Raji (cell line): ENCODE results near the gene PTPRK.

Experiments
- POLR2A ChIP-seq: IDR thresholded peaks from 2 replicates; pipeline ENCODE4 v1.6.1; 2011; ENCODE audit warnings: low read depth, low read length, control low read depth; ENCODE audit not compliant: insufficient read depth

The PTPRK gene

DNA sequence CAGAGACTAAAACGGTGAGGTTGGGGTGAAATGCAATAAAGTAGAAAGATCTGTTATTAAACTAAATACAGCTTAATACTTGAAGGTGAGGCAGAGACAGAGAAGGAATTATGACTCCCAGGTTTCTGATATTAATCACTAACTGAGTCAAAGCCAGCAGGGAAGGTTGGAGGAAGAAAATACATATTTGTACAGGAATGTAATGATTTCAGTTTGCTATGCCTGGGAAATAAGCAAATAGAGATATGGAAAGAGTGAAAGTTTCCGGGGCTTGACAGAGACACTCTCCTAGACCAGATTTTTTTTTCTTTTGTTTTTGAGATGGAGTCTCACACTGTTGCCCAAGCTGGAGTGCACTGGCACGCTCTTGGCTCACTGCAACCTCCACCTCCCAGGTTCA, 76.8 kb downstream of the PTPRK start:
- TF ChIP-seq POLR2A = no peak

DNA sequence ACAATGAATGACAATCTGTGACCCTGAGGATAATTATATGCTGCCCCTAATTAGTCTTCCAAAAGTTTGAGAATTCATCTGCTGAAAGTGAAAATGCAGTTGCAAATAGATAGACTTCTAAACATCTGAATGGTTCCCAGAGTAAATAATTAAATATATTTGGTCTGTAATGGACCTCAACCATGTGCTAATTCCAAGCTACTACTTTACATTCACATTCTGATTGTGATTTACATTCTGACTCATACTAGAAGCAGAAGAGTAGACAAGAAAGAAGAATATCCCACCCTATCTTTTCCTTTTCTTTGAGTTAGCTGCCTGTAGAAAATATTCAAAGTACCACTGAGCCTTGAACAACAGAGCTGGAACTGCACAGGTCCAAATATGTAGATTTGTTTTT, 80.8 kb downstream of the PTPRK start:
- no peak for TF ChIP-seq POLR2A

DNA sequence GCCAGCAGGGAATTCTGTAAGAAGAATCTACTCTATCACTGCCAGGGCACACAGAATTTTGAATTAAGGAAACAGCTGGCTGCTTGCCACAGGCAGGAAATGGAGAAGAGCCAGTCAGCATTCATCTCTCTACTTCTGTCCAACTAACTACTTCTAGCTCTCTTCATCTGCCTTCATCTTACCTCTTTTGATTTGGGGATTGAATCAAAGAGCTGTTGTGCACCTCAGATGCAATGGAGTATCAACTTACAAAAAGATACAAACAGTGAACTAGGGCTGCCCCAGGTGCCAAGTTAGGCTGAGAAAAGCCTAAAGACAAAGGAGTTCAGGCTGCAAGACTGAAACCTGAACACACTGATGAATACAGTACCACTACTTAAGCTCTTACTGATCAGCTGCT, 82.0 kb downstream of the PTPRK start:
- TF ChIP-seq POLR2A = no peak

DNA sequence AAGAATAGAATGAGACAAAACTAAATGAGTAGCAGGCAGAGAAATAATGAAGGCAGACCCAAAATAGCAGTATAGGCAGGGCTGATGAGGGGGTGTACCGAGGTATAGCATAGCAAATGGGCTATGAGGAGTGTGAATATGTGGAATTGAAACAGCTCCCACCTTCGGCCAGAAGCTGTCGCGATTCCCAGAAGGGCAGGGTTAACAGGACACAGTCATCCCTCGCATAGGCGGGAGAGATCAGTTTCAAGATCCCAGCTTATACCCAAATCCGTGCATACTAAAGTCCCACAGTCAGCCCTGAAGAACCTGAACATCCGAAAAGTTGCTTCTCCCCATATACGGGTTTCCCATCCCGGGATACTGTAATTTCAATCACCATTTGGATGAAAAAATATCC, 82.7 kb downstream of the PTPRK start:
- TF ChIP-seq POLR2A = no peak

DNA sequence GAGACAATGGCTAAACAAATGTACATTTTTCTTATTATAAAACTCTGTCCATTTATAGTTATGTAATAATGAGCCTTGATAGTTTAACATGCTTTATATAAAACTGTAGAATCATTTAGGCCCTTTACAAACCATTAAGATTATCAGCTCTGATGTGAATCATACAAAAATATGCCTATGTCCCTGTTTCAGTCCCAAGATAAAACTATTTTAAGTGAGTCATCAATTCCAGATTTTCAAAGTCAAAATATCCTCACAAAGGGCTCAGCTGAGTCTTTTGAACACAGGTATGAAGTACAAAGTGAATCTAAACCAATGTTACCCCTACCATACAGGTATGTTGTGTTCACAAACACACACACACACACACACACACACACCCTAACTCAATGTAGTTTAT, 88.0 kb downstream of the PTPRK start:
- TF ChIP-seq POLR2A = no peak

DNA sequence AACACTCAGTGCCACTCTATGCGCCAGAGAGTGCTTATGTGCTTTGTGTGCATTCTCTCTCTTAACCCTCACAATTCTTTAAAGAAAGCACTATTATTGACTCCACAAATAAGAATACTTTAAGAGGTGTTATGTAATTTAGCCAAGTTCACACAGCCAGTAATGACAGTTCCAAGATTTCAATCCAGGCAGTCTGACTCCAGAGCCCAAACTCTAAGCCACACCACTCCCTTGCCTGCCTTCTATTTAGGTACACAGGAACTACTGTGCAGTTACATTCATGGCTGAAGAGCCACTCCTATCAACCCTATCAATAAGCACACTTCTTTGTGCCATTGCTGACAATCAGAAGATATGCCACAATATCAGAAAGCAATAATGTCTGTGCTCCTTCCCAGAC, 93.3 kb downstream of the PTPRK start:
- TF ChIP-seq POLR2A = no peak

DNA sequence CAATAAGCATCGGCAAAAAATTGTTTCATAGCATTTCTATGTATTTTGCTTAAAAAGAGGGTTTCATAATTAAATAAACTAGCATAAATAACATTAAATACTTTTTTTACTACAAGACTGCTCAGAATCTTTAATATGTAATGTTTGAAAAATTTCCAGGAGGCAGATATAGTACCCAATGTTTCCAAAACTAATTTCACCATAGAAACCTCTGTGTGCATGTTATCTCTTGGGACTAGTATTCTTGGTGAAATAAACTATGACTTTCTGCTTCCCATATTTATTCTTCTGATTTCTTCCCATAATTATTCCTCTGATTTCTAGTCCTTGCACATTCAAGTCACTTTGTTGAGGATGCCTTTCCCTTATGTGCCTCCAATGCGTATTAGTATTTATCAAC, 94.5 kb downstream of the PTPRK start:
- no peak for TF ChIP-seq POLR2A

DNA sequence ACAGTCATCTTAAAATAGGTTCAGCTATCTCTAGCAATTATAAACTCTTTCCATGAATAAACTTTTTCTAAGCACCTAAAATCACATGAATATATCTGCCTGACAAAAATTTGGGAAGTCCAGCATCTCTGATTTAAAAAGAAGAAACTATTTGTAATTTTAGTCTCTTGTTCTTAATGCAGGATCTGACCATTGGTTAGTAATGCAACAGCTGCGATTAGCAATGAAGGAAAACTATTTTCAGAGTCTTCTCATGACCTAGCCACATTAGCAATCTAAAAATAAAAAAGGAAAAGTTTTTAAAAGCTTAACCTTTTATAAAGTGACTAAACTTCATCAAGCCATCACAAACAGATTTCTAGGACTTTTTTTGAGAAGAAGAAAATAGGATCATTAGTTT, 97.5 kb downstream of the PTPRK start:
- TF ChIP-seq POLR2A = no peak

DNA sequence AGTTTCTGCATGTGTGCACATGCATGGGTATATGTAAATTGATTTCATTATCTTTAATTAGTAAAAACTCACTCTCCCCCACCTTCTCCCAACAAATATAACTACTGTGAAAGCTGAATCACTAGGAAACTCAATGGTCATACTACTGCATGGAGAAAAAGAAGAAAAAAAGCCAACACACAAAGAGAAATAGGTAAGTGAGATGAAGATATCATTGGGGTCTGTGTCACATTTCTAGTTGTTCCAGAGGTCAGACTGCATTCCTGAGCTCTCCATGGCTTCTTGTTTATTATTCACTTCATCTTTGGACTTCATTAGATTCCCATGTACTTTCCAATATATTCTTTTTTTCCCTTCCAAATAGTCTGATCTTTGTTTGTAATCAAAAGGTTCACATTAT, 98.2 kb downstream of the PTPRK start:
- TF ChIP-seq POLR2A = no peak

DNA sequence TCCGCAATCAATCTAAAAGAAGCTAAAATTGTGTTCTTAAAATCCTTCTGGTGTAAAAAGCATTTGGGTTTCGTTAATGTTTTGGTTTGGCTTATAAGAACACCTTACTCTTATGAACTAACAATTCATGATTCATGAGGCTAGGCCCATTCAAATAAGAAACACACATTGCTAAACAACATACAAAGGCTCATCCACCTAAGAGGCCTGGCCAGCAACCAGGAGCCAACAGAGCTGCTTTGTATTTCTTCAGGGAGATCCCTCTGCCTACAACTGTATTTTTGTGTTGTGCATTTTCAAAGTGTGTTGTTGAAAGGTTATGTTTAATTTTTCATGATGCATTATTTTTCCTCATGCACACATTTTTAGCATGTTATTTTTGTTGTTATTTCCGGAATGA, 98.6 kb downstream of the PTPRK start:
- no peak for TF ChIP-seq POLR2A

DNA sequence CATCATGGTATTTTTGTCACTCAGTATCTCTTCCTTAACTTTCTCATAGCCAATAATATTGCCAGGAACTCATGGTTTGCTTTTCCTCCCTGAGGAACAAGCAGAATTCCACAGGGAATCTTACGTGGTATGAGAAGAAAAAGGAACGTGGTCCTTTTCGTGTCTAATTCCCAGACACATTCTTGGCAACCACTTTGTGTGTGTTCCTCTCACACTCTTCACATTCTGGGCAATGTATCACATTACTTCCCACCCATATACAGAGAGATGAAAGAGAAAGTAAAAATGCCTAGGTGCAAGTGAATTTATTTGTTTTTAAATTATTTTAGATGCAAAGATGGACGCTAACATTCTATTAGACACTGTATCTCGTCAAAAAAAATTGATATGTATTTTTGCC, 102.7 kb downstream of the PTPRK start:
- no peak for TF ChIP-seq POLR2A

DNA sequence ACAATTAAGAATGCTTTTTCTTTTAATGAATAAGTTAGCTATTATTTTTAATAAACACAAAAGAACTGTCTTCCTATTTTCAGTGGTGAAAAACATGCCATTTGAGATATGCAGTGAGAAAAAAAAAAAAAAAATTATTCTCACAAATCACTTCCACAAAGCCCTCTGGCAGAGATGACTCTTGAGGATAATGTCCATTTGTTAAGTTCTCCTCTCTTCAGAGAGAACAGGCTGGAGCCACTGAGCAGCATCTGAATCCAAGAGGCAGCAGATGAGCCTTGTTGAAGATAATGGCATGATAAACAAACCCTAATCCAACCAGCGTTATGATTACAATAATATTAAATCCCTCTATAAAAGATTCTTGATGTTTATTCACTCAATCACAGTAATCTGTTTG, 105.0 kb downstream of the PTPRK start:
- TF ChIP-seq POLR2A = no peak

DNA sequence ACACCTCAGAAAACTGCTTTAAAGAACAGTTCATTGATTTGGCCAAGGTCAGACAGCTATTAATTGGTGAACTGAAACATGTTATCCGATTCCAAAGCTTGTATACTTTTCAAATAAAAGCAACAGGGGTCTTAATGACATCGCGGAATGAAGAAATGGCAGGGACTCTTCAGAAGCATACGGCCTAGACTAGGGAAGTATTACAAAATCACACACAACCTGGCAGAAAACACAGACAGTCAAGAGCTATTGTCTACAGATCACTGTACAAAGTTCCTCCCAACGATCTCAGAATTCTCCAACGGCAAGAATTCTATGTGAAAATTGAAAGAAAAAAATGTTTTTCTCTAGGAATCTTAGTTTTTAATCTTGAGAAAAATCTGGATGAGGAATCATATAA, 105.5 kb downstream of the PTPRK start:
- no peak for TF ChIP-seq POLR2A

DNA sequence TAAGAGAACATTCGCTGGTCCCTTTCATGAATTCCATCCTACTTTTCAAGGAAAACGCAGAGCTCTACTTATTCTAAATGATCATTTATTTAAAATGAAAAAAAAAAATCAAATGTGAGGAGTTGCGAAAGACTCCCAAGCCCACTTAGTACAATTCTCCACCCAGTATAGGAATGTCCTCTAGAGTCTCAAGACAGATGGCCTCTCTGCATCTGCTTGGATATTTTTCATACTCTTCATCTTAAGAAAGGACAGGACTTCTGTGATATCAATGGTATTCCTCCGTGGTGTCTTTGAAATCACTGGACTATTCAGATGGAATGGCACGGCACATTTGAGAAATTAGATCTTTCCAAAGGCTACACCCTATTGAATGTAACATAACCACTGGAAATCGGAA, 107.1 kb downstream of the PTPRK start:
- TF ChIP-seq POLR2A = no peak

DNA sequence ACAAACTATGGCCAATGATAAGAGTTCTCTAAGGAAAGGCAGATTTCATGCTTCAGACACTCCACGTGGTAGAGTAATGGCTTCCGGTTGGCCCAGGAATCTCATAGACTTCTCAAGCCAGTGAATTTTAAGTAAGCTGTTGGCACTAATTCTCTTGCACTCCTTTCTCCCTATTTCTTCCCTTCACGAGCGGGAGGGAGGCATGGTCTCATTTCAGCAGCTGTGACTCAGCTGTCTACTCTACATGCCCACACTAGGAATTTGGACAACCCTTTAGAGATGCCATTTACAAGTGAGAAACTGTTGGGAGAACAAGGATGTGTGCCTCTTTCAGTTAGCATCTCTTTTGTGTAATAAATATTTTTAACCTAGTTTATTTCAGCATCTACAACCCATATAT, 107.7 kb downstream of the PTPRK start:
- no peak for TF ChIP-seq POLR2A

DNA sequence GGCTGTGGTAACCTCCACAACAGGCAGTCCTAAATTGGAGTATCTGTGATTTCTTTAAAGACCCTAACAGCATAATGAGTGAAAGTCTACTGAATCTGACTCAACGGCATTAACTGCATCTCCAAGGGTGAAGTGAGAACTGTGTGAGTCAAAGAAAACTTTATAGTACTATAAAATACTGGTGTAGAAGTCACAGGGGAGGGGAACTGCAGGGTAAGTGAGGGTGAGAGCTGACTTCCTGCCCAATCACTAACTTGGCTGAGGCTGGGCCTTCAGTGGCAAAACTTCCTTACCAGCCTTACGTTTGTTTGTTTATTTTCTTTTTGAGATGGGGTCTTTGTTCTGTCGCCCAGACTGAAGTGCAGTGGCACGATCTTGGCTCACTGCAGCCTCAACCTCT, 109.8 kb downstream of the PTPRK start:
- no peak for TF ChIP-seq POLR2A

DNA sequence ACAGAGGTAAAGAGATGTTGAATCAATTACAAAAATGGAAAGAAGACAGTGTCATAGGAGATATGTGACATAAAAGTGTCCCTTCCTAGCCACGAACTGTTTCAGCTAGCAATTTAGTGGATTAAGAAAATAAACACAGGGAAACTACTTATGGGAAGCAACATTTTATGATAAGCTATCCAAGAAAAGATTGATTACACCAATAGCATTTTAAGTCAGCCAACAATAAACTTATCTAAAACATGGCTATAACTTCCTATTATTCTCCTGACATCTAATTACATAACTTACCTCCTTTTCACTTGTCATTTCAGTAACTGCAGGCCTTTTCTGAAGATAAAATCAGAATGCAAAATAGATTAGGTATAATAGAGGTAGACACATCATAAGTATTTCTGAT, 111.4 kb downstream of the PTPRK start:
- no peak for TF ChIP-seq POLR2A

DNA sequence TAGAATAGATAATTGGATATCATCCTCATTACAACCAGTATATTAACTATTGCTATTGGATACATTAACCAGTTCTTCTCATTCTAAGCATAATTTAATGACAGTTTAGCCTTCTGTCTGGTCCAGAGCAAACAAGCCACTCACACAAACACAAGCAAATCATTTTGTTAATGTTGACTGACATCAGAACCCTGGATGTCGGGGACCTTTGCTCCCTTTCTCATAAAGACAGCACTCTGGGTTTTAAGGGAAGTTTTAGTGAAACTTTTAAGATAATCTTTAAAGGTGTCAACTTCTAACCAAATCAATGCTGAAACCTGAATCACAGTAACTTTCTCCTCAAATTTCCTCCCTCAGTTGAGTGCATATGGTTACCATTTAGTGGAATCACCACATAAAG, 113.9 kb downstream of the PTPRK start:
- TF ChIP-seq POLR2A = no peak
